ENCODE measurements around the gene UBXN6.
A peak's percentile ranks its signal among the peaks of the same experiment; 100 is the strongest.

UBXN6 gene

GRCh38 chr19:4493104-4493928 lies 35.7 kb upstream of the UBXN6 start:
- DNase-seq, result no peak

- no peak for DNase-seq
Measured at GRCh38 chr19:4492337-4493103, 34.9 kb upstream of the UBXN6 start.

- DNase-seq, result no peak
Measured at GRCh38 chr19:4491446-4491845, 33.9 kb upstream of the UBXN6 start.

GRCh38 chr19:4488496-4488895 lies 30.9 kb upstream of the UBXN6 start:
- no peak for DNase-seq

GRCh38 chr19:4487572-4487971 lies 30.0 kb upstream of the UBXN6 start:
- DNase-seq, result no peak

- DNase-seq, result no peak
Measured at GRCh38 chr19:4483385-4483784, 25.8 kb upstream of the UBXN6 start.

GRCh38 chr19:4482721-4483364 lies 25.2 kb upstream of the UBXN6 start:
- no peak for DNase-seq

DNA sequence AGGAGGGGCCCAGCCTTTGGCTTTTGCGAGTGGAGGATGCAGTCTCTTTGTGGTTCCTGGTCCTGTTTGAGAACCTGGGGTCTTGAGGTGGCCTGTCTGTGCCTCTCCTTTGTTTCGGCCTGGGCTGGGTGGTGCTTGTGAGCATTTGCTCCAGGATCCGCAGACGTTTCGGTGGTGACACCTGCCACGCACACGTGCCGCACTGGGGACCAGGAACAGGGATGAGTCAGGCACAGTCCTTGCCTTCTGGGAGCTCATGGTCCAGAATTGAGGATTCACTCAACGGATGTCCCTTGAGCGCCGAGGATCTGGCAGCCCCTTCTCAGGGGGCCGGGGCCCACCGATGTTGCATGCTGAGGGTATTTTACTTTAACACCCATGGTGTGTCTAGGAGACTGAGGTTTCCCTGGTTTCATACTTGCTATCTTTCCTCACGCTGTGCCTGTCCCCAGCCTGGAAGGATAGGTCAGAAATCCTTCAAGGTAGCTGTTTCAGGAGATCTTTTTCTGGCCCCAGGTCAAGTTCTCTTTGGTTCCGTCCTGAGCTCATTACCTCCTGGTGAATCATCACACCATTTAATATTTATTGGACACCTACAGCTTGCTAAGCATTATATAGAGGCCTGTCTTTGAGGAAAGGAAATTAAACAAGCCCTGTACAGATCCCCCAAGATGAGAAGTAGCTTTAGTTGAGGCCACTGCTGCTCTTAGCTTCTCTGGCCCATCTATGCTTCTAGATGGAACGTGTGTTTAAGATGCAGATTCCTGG lies 19.6 kb upstream of the UBXN6 start:
- DNase-seq, result no peak

GRCh38 chr19:4474514-4475022 lies 17.0 kb upstream of the UBXN6 start:
- peak; percentile 65 for DNase-seq

DNA sequence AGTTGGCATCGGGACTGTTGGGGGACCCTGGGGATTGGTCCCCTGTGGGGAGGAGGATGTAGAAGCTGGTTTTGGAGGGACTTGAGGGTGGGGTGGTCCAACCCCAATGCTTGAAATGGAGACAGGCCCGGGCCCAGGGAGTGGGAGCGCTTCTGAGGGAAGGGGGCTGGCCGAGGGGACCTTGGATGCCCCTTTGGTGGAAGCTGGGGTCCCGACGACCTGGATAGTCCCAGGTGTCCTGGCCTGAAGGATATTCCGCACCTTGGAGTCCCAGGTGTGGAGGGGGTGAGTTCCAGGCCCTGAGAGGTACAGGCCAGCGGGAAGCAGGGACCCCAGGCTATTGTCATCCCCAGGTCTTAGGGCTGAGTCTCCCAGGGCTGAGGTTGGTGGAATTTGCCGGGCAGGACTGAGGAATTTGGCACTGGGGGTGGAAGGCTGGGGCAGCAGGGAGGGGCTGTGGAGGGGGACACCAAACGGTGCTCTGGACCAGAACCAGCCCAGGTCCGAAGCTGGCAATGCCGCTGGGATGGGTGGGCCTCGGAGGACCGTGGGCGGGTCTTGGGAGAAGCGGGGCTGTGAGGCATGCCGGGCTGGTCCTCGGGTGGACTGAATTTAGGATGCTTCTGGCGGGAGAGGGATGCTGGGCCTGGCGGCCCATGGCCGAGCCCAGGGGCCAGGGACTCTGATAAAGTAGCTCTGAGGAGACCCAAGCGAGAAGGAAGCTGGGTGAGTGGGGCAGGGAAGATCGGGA lies 16.3 kb upstream of the UBXN6 start:
- no peak for DNase-seq

DNA sequence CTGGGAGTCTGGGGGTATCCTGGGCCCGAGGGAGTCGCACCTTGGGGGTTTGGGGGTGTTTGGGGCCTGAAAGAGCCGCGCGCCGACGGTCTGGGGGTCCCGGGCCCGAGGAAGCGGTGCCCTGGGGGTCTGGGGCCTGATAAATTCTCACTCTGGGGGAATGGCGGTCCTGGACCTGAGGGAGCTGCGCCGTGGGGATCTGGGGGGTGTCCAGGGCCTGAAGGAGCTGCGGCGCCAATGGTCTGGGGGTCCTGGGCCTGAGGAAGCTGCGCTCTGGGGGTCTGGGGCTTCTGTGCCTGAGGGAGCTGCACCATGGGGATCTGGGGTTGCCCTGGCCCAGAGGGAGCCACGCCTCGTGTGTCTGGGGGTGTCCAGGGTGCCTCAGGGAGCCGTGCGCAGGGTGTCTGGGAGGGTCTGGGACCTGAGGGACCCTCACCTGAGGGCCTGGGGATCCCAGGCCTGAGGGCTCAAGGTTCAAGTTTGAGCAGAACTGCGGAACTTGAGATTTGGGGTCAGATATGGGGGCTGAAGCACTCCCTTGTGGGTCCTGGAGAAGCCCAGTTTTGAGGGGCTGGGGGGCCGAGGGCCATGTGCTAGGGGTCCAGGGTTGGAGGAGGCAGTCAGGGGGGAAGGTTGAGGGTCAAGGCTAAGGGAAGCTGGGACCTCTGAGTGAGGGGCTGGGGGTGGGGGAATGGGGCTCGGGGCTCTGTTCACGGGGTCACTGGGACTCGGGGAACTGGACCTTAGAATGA lies 15.6 kb upstream of the UBXN6 start:
- DNase-seq, result no peak

DNA sequence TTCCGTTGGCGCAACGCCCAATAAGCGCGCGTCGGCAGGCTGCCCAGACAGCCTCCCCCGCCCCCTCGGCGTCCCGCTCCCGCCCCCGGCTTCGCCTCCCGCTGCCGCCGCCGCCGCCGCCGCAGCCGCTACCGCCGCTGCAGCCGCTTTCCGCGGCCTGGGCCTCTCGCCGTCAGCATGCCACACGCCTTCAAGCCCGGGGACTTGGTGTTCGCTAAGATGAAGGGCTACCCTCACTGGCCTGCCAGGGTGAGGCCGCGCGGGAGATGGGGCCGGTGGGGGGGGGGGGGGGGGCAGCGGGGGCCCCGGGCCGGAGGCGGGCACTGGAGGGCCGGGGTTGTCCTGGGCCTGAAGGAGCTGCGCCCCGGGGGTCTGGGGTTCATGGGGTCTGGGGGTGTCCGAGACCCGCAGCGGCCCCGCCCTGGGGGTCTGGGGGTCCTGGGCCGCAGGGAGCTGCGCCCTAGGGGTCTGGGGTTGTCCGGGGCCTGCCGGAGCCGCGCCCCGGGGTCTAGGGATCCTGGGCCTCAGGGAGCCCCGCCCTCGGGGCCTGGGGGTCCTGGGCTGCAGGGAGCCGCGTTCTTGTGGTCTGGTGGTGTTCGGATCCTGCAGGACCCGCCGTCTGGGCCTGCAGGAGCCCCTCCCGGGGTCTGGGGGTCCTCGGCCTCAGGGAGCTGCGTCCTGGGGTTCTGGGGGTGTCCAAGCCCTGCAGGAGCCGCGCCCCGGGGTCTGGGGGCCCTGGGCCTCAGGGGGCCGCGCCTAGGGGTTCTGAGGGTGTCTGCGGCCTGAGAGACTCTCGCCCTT lies 14.8 kb upstream of the UBXN6 start, which contains the start of gene HDGFL2:
HDGFL2 (plus strand) TSS at position 124 of the 801 bp plus-strand sequence; CDS start at position 178, 54 bp downstream.
- no peak for DNase-seq

DNA sequence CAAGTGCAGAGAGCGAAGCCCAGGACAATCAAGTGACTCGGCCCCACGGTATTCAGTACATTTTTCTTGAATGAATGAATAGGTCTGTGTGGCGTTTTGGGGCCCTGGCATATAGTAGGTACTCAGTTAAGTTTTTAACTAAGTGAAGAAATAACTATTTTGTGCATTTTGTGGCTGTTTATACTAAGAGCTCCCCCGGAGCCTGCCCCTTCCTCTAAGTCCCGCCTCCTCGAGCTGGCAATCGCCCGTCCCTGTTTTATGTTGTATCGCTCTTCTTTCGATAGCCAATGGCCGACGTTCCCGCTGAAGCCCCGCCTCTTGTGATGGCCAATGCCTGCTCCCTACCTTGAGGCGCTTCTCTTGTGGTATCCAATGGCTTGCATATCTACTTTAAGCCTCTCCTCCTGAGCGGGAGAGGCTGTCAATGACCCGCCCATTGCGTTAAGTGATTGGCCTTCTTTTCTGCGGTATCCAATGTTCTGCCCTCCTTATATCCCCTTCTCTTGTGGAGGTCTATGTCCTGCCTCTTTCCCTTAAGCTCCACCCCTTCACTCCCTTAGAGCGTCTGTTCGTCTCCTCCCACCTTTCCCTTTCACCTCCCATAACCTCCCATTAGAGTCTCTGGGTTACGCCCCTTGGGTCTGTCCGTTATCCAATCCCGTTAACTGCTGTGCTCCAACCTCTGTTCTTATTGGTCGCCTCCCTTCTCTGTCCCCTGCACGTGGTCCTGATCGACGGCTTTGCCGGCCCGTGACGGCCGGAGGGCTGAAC lies 14.0 kb upstream of the UBXN6 start:
- peak; percentile 100 for DNase-seq

DNA sequence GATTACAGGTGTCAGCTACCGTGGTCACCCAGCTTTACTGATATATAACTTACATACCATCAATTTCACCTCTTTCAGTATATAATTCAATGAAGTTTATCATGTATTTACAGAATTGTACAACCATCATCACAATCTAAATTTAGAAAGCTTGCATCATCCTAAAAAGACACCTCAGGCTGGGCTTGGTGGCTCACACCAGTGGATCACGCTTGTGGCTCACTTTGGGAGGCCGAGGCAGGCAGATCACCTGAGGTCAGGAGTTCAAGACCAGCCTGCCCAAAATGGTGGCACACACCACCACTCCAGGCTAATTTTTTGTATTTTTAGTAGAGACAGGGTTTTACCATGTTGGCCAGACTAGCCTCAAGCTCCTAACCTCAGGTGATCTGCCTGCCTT lies 10.2 kb upstream of the UBXN6 start:
- DNase-seq, result no peak

- no peak for DNase-seq
Measured at GRCh38 chr19:4464815-4465581, 7.4 kb upstream of the UBXN6 start.

DNA sequence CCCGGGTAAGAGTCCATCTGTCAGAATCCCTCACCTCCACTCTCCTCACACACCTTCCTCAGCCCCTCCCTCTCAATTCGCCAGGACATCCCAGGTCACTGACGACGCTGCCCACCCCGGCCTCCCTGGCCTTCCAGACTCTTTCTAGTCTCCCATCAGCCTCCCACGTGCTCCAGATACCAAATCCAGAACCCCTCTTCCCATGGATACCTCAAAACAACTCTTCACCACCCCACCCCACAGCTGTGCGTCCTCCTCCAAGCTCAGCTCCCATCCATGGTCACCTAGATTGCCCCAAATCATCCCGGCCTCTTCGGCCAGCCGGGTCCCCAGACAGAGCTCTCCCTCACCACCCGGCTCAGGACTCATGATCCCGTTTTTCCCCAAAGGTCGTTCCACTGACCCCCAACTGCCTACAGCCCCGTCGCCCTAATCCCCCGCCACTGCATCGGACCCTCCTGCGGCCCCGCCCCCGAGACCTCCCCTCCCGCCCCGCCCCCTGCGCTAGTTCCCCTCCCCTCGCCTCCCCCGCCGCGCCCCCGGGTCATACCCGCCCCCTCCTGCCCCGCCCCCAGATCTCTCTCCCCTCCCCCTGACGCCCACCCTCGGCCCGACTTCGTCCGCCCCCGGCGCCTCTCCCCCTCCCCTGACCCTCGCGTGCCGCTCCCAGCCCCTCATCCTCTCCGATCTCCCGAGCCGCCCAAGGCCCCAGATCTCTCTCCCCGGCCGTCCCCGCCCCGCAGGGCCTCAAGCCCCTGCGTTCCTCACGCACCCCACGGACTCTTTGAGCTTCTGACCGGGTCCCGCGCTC lies 546 bp downstream of the UBXN6 start:
- peak; percentile 19 for DNase-seq

- DNase-seq, result no peak
Measured at GRCh38 chr19:4456476-4456842, 1.1 kb downstream of the UBXN6 start.

All from NCI-H748 treated with DMSO at 0.1 percent for 48 hours (cell line).